Transverse colon (tissue), 4 donors: ENCODE results near the gene GLRA3. TPM values are rescaled to one million over a fixed set of nuclear protein-coding genes. Genes with fewer than 3 reads are reported as not detected.

Source experiments
- DNase-seq: peaks from one replicate; pipeline ENCODE4 v3.0.0-alpha.2; 2019
- H3K27ac ChIP-seq, 4 donors: fragments of 200-600 bp; sonication (generic); 2 replicates each; pipeline ENCODE4 v1.5.1; 2016 to 2018; ENCODE audit warnings: inconsistent platforms in 4 of 4
- H3K27me3 ChIP-seq: fragments of 200-600 bp; sonication (generic); 2 replicates; pipeline ENCODE4 v1.5.1; 2017; ENCODE audit warnings: inconsistent platforms
- H3K36me3 ChIP-seq, 4 donors: fragments of 200-600 bp; sonication (generic); 2 replicates each; pipeline ENCODE4 v1.5.1; 2017 to 2019; ENCODE audit warnings: inconsistent platforms in 4 of 4
- H3K4me1 ChIP-seq, 4 donors: fragments of 200-600 bp; sonication (generic); 2 replicates each; pipeline ENCODE4 v1.5.1; 2017 to 2020; ENCODE audit warnings: inconsistent platforms in 4 of 4
- H3K4me3 ChIP-seq, 4 donors: fragments of 200-600 bp; sonication (generic); 1 replicate in 1 of 4; 2 replicates in 3 of 4; pipeline versions ENCODE4 v1.5.1 to v1.6.1; 2017 to 2019; ENCODE audit warnings: inconsistent platforms in 4 of 4
- H3K9me3 ChIP-seq, 2 donors: fragments of 200-600 bp; sonication (generic); 2 replicates each; pipeline ENCODE4 v1.5.1; 2017 to 2019; ENCODE audit warnings: inconsistent platforms in 2 of 2
- EP300 ChIP-seq: sonication (generic); formaldehyde crosslinking; IDR thresholded peaks from one replicate; pipeline ENCODE4 v1.6.1; 2017; ENCODE audit warnings: antibody characterized with exemption, low read depth
- POLR2A ChIP-seq: fragments of 450-650 bp; IDR thresholded peaks from one replicate; pipeline ENCODE4 v1.6.1; 2016; ENCODE audit warnings: antibody characterized with exemption, mild to moderate bottlenecking, moderate library complexity
- POLR2AphosphoS5 ChIP-seq, 3 donors: sonication (generic); formaldehyde crosslinking; IDR thresholded peaks; one replicate each; pipeline ENCODE4 v1.6.1; 2016; ENCODE audit warnings: antibody characterized with exemption in 3 of 3
- WGBS, 2 donors: methylation state at CpG; one replicate each; pipeline ENCODE4 v1.1.5; 2018; ENCODE audit warnings: low coverage in 1 of 2; 5-methylcytosine and 5-hydroxymethylcytosine counted together
- in situ Hi-C, 4 donors: fragments of 200-750 bp; cut with MboI; loops; one replicate each; pipeline versions ENCODE4 v1.15.0 to v1.15.1; 2017; ENCODE audit warnings: low sequenced_read_pairs in 3 of 4, low pct_ligation_motif_present in 1 of 4, low pct_unique_long_range_greater_than_20kb in 1 of 4
- intact Hi-C: fragments of 100-400 bp; cut with DNase I; formaldehyde crosslinking; loops from one replicate; pipeline ENCODE4 v1.15.1; 2023; ENCODE audit warnings: low total_unique reads
- total RNA-seq, 4 donors: library from RNA; depleted of rRNA; stranded (reverse); fragments of >200 nt; gene quantifications; one replicate each; pipeline ENCODE4 v1.1.0, GENCODE V29; 2016
- TF ChIP-seq, protein P1 (sequence below), 5 experiments: fragments of 200-600 bp in 3 of 5; fragments of 450-650 bp in 2 of 5; sonication (generic) in 3 of 5; IDR thresholded peaks; 1 replicate in 2 of 5; 2 replicates in 3 of 5; pipeline ENCODE4 v1.5.1; 2016 to 2017; ENCODE audit warnings: antibody characterized with exemption in 5 of 5, inconsistent platforms in 3 of 5, mild to moderate bottlenecking in 2 of 5, moderate library complexity in 1 of 5

GLRA3 gene
- total RNA-seq, 4 donors from 2014 or later = not detected

GRCh38 chr4:174810834-174811233, 18.2 kb downstream of the GLRA3 start:
- no peaks in the 10 kb centered on the region for H3K4me1 ChIP-seq
- H3K27me3 ChIP-seq = no peaks in the 10 kb centered on the region
- H3K36me3 ChIP-seq = no peaks in the 10 kb centered on the region
- H3K9me3 ChIP-seq = no peaks in the 10 kb centered on the region
- WGBS, 2 donors = 39 to 56% methylated on average over 2 of the region's 2 CpGs
- no peak for TF ChIP-seq POLR2AphosphoS5 (IDR thresholded peaks at IDR 0.05)
- TF ChIP-seq, protein P1, sequence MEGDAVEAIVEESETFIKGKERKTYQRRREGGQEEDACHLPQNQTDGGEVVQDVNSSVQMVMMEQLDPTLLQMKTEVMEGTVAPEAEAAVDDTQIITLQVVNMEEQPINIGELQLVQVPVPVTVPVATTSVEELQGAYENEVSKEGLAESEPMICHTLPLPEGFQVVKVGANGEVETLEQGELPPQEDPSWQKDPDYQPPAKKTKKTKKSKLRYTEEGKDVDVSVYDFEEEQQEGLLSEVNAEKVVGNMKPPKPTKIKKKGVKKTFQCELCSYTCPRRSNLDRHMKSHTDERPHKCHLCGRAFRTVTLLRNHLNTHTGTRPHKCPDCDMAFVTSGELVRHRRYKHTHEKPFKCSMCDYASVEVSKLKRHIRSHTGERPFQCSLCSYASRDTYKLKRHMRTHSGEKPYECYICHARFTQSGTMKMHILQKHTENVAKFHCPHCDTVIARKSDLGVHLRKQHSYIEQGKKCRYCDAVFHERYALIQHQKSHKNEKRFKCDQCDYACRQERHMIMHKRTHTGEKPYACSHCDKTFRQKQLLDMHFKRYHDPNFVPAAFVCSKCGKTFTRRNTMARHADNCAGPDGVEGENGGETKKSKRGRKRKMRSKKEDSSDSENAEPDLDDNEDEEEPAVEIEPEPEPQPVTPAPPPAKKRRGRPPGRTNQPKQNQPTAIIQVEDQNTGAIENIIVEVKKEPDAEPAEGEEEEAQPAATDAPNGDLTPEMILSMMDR (IDR thresholded peaks at IDR 0.05) = no peak
- no peak for TF ChIP-seq POLR2A
- TF ChIP-seq EP300 = no peak
- H3K4me3 ChIP-seq = no peak overlapping the region
- DNase-seq = no peak
- H3K27ac ChIP-seq = no peak overlapping the region
- in situ Hi-C loops (no loop called here), intact Hi-C loops (no loop called here)

GRCh38 chr4:174808836-174809235, 20.2 kb downstream of the GLRA3 start:
- in situ Hi-C loops = no loop called here
- 67 to 71% methylated on average over 5 of the region's 5 CpGs for WGBS, 2 donors
- Histone ChIP-seq H3K4me3 (no peak overlapping the region), H3K27me3 (no peaks in the 10 kb centered on the region), H3K36me3 (no peaks in the 10 kb centered on the region), H3K9me3 (no peaks in the 10 kb centered on the region), H3K4me1 (no peaks in the 10 kb centered on the region), H3K27ac (no peak overlapping the region)
- TF ChIP-seq POLR2AphosphoS5 (IDR thresholded peaks at IDR 0.05) (no peak), POLR2A (no peak), EP300 (no peak)
- TF ChIP-seq, protein P1 (IDR thresholded peaks at IDR 0.05) = no peak
- DNase-seq = no peak
- intact Hi-C loops = no loop called here

- no peak for TF ChIP-seq EP300
- no peak for TF ChIP-seq POLR2A
- no peak for TF ChIP-seq POLR2AphosphoS5 (IDR thresholded peaks at IDR 0.05)
- TF ChIP-seq, protein P1 (IDR thresholded peaks at IDR 0.05) = no peak
- intact Hi-C loops (no loop called here), in situ Hi-C loops (no loop called here)
- no peaks in the 10 kb centered on the region for H3K27me3 ChIP-seq
- no peak overlapping the region for H3K4me3 ChIP-seq
- no peaks in the 10 kb centered on the region for H3K4me1 ChIP-seq
- no peaks in the 10 kb centered on the region for H3K36me3 ChIP-seq
- no peak overlapping the region for H3K27ac ChIP-seq
- no peak for DNase-seq
- peaks cover 0 to 2% of the 10 kb centered on the region in 2 donors for H3K9me3 ChIP-seq
- 85 to 89% methylated on average over 2 of the region's 2 CpGs for WGBS, 2 donors
Measured at GRCh38 chr4:174808119-174808518, 20.9 kb downstream of the GLRA3 start.

GRCh38 chr4:174805746-174806145, 23.3 kb downstream of the GLRA3 start:
- DNase-seq = no peak
- H3K4me1 ChIP-seq = no peaks in the 10 kb centered on the region
- intact Hi-C loops = no loop called here
- H3K9me3 ChIP-seq = peaks cover 0 to 3% of the 10 kb centered on the region in 2 donors
- WGBS, 2 donors = 79 to 89% methylated on average over 1 of the region's 1 CpG
- in situ Hi-C loops = no loop called here
- no peak overlapping the region for H3K4me3 ChIP-seq
- no peak overlapping the region for H3K27ac ChIP-seq
- H3K27me3 ChIP-seq = no peaks in the 10 kb centered on the region
- TF ChIP-seq EP300 = no peak
- TF ChIP-seq, protein P1 (IDR thresholded peaks at IDR 0.05) = no peak
- no peak for TF ChIP-seq POLR2AphosphoS5 (IDR thresholded peaks at IDR 0.05)
- TF ChIP-seq POLR2A = no peak
- no peaks in the 10 kb centered on the region for H3K36me3 ChIP-seq
